ENCODE data around the gene CFB.
A peak's percentile ranks its signal among the peaks of the same experiment; 100 is the strongest.

Gene CFB

GRCh38 chr6:31971993-31972708 is 26.3 kb downstream of the CFB start, which contains the start of gene DXO (continued):
- TF ChIP-seq ZNF449 (tag by site-specific recombination; IDR thresholded peaks at IDR 0.05) (peak; percentile 20; the same call in 1 of the 2 replicates), KLF9 (tag by site-specific recombination; IDR thresholded peaks at IDR 0.05; ENCODE audit: low read depth) (peak; percentile 86), OSR2 (tag by site-specific recombination; IDR thresholded peaks at IDR 0.05) (peak; percentile 51; the same call in 1 of the 2 replicates), PRDM1 (tag by site-specific recombination; IDR thresholded peaks at IDR 0.05) (peak; percentile 81), ZNF184 (tag by site-specific recombination; IDR thresholded peaks at IDR 0.05) (0 out of 2 replicates have a peak, but pooled peaks have one; percentile 22), ZNF473 (tag by site-specific recombination; IDR thresholded peaks at IDR 0.05) (no peak), ZNF114 (tag by site-specific recombination; IDR thresholded peaks at IDR 0.05) (no peak), MZF1 (tag by site-specific recombination; IDR thresholded peaks at IDR 0.05; ENCODE audit: borderline replicate concordance) (no peak), ZNF548 (tag by site-specific recombination; IDR thresholded peaks at IDR 0.05) (no peak), ZNF121 (tag by site-specific recombination; IDR thresholded peaks at IDR 0.05) (peak; percentile 36; the same call in 1 of the 2 replicates), ZNF302 (tag by site-specific recombination; IDR thresholded peaks at IDR 0.05; ENCODE audit: low read depth) (no peak), GLI2 (tag by site-specific recombination; IDR thresholded peaks at IDR 0.05; ENCODE audit: borderline replicate concordance, low read depth) (no peak), ZNF423 (tag by site-specific recombination; IDR thresholded peaks at IDR 0.05) (peak; percentile 95), ZNF521 (tag by site-specific recombination; IDR thresholded peaks at IDR 0.05) (no peak), ZNF248 (tag by site-specific recombination; IDR thresholded peaks at IDR 0.05) (no peak), ZNF350 (tag by site-specific recombination; IDR thresholded peaks at IDR 0.05) (no peak), REPIN1 (tag by site-specific recombination; IDR thresholded peaks at IDR 0.05; ENCODE audit: low read depth) (no peak), KLF1 (tag by site-specific recombination; IDR thresholded peaks at IDR 0.05) (peak; percentile 75), REST (tag by site-specific recombination; IDR thresholded peaks at IDR 0.05) (no peak), PRDM10 (tag by site-specific recombination; IDR thresholded peaks at IDR 0.05) (peak; percentile 95), ZNF670 (tag by site-specific recombination; IDR thresholded peaks at IDR 0.05; ENCODE audit: low read depth) (no peak), ZNF585B (tag by site-specific recombination; IDR thresholded peaks at IDR 0.05) (no peak), ZNF341 (tag by site-specific recombination; IDR thresholded peaks at IDR 0.05; ENCODE audit: low read depth) (peak; percentile 94), SCRT2 (tag by site-specific recombination; IDR thresholded peaks at IDR 0.05) (peak; percentile 73), ZNF76 (tag by site-specific recombination; IDR thresholded peaks at IDR 0.05; ENCODE audit: borderline replicate concordance, low read depth) (peak; percentile 81), ZNF433 (tag by site-specific recombination; IDR thresholded peaks at IDR 0.05; ENCODE audit: low read depth) (no peak), ZNF610 (tag by site-specific recombination; IDR thresholded peaks at IDR 0.05; ENCODE audit: borderline replicate concordance) (peak; percentile 89)
- TF ChIP-seq, protein P1, sequence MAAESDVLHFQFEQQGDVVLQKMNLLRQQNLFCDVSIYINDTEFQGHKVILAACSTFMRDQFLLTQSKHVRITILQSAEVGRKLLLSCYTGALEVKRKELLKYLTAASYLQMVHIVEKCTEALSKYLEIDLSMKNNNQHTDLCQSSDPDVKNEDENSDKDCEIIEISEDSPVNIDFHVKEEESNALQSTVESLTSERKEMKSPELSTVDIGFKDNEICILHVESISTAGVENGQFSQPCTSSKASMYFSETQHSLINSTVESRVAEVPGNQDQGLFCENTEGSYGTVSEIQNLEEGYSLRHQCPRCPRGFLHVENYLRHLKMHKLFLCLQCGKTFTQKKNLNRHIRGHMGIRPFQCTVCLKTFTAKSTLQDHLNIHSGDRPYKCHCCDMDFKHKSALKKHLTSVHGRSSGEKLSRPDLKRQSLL (tag by site-specific recombination; IDR thresholded peaks at IDR 0.05): no peak; the same call in none of the 2 replicates

Measured in HEK293 (cell line).